Activated CD4-positive, alpha-beta T cell treated with anti-CD3 and anti-CD28 coated beads, Interleukin-2, amount 50 U/mL, for 16 hours (primary cell): Measurements from ENCODE around the gene ADAMTS2.
"Not testable (repeated sequence)": the region's sequence is repeated elsewhere in the genome, so short reads cannot be mapped to it uniquely, and the experiment has no call there.

Experiments used
- DNase-seq: peaks from one replicate; pipeline ENCODE4 v3.0.0-alpha.2; 2020

The ADAMTS2 gene

DNA sequence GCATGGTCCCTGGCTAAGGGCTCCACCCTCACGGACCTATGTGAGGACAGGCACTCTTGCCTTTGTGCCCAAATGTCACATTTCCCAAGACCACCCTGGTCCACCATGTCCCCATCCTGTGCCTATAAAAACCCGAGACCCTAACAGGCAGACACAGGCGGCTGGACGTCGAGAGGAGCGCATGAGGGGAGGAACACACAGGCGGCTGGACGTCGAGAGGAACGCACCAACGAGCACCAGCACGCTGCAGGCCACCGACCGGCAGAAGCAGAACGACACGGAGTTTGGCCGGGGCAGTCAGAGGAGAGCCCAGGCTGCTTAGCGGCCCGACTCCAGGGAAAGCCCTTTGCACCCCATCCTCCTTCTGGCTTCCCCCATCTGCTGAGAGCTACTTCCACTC lies 119.9 kb downstream of the ADAMTS2 start:
- no peak for DNase-seq

DNA sequence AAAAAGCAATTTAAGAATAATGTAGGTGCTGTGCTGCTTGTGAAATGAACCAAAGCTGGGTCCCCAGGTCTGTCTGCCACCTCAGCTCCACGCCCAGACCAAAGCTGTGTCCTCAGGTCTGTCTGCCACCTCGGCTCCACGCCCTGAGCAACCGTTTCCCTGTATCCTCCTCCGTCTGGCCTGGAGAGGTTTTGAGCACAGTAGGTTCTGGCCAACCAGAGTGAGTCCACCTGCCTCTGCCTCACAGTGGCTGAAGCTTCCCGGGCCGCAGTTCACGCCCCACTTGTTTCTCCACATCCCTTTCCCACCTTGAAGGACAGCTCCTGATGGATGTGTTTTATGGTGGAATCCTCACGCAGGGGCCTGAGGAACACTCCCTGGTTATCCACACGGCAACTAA lies 120.5 kb downstream of the ADAMTS2 start:
- no peak for DNase-seq

DNA sequence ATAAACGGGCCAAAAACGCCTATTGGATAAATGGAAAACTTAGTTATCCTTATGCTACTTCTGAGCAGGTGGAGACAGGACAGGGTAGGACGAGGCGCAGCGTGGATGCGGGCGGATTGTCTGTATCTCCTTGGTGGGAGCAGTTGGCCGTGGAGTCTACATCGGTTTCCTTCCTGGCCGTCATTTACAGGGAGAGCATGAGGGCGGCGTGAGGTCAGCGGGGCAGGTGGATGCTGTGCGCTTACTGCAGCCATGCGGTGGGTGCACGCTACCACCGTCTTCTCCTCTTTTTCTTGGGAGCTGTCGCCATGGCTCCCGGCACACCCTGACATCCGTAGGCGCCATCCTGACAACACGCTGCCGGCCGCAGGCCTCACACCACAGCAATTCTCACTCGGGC lies 121.3 kb downstream of the ADAMTS2 start:
- DNase-seq = no peak

DNA sequence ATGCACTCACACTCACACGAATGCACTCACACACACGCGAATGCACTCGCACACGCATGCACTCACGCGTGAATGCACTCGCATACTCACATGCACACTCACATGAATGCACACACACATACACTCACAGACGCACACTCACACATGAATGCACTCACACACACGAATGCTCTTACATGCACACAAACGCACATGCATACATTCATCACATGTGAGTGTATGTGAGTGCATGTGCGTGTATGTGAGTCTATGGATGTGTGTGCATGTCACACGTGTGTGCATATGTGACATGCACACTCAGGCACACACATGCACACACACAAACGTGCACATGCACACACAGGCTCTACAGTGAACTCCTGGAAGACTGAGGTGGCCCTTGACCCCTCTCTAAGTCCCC lies 121.7 kb downstream of the ADAMTS2 start:
- DNase-seq = no peak

DNA sequence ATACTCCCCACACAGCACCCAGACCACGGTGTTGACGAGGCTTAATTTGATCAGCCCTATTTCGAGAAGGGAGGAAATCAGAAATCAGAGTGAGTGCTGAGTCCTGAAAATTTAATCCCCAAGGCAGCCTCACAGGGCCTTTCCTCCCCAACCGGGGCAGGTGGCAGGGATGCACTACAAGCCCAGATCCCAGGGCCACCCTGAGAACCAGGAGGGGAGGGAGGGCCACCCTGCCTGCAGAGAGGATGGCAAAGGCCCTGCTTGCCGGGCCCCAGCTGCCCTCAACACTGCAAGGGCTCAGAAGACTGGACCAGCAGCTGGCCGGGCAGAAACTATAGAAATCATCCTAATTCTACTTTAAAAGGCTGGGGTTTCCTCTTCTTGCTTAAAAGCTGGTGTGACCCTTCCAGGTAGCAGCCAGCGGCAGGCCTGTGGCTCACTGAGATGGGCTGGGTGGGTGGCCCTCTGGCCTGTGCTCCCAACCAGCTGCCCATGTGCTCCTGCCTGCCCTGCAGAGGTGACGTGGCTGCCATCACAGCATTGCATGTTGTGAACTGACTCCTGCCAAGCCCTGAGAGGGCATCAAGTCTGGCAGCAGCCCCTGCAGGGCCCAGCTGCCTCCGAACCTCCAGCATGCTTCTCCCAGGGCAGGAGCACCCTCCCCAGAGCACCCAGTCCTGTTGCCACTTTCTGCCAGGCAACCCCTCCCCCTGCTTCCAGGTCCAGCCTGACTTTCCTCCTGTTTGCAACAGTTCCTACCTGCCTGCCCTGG lies 122.8 kb downstream of the ADAMTS2 start:
- DNase-seq = no peak

DNA sequence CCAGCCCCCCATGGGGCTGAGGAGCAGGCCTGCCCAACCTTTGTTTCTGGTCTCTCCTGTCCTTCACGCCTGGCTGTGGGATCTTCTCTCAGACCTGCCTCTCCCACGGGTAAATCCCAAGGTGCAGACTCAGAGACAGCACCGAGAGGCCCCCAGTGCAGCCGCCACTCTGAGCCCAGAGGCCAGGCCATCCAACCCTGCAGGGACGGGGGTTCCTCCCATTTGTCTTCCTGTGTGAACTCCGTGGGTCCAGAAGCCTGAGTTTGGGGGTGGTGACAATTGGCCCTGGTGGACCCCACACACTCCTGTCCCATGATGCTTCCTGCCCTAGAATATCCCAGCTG lies 123.4 kb downstream of the ADAMTS2 start:
- no peak for DNase-seq

DNA sequence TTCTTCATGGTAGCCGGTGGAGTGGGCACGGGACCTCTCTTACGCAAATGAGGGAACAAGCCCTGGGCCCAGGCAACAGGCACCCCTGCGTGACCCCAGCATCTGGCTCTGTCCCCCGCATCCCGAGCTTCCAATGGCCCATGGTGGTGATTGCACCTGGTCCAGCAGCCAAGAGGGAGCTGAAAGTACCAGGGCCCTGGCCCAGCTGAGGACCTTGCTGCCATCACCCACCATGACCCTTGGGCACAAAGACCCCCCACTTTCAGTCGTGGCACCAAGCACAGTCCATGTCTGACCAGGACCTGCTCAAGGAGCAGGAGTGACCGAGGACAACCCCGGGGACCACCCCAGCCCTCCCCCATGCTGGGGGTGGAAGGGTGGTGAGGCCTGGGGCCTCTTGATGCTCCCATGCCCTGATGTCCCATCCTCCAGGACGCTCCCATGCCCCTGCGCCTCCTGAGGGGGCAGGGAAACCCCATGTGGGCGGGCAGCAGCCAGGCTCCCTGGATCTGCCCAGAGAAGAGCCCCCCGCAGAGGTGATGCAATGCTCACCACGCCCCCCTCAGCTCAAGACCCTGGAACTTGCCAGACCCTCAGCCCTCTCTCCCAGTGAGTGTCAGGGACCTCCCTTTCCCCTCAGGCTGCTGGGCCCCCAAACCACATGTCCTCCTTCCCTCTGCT lies 123.9 kb downstream of the ADAMTS2 start:
- DNase-seq = no peak

DNA sequence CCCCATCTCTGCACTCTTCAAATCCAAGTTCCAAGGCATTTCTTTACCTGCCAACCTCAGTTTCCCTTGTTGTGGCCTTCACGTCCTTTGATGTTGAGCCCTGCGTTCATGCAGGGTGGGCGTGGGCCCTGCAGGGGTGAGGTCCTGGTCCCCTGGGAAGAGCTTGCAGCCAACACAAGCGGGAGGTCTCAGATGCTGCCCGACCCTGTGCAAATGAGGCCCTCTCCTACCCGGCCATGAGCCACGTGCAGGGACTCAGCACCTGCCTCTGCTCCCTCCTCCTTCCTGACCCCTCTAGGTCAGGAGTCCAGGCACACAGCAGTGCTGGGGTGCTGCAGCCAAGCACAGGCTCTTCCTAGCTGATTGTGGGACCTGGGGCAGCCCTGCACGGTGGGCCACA lies 124.5 kb downstream of the ADAMTS2 start:
- no peak for DNase-seq

DNA sequence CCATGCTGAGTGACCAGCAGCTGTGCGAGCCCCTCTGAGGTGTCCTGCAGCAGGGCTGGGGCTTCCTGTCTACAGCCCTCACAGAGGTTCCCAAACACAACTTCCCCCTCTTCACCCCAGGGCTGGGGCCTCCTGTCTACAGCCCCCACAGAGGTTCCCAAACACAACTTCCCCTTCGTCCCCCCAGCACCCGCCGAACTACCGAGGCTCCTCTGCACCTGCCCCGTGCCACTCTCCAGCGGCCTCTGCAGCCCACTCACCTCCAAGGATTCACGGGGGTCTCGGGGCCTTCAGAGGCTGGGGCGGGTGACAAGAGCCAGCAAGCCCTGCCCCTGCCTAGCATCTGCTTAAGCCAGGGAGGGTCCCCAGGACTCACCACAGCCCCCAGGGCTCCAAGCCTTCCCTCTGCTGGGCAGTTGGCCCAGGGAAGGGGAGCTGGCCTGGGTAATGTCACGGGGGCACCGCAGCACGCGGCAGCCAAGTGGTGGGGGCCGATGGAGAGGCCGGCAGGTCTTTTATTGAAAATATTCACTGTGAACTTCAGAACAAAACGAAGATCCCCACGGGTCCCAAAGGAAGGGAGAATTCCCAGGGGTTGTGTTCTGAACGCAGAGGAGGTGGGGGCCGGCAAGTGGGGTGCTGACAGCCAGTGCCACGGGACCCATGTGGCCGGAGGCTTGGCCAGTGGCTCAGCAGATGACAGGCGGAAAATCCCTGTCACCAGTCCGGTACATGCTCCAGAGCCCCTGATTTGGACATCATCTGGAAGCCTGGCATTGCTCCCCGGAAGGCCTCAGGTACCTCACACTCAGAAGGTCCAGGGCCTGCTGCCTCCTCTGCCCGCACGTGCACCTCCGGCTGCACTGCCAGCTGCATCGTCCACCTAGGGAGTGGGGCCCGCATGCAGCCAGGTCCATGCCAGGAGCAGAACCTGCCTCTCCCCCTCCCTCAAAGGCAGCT lies 125.3 kb downstream of the ADAMTS2 start:
- no peak for DNase-seq

DNA sequence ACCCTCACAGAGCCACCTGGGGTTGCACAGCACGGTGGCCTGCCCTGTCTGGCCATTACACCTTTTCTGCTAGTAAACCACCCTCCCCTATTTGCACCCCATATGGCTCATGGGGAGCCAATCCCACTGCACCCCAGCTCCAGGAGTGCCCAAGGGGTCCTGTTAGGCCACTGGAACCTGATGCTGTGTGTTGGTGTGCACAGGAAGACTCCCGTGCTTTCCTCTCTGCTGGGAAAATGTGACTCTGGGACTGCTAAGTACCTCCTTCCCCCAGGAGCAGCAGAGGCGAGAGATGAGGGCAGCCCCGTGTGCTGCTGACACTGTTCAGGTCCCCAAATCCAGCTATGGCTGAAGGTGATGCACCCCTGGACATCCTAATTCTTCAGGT lies 126.3 kb downstream of the ADAMTS2 start:
- DNase-seq = no peak

DNA sequence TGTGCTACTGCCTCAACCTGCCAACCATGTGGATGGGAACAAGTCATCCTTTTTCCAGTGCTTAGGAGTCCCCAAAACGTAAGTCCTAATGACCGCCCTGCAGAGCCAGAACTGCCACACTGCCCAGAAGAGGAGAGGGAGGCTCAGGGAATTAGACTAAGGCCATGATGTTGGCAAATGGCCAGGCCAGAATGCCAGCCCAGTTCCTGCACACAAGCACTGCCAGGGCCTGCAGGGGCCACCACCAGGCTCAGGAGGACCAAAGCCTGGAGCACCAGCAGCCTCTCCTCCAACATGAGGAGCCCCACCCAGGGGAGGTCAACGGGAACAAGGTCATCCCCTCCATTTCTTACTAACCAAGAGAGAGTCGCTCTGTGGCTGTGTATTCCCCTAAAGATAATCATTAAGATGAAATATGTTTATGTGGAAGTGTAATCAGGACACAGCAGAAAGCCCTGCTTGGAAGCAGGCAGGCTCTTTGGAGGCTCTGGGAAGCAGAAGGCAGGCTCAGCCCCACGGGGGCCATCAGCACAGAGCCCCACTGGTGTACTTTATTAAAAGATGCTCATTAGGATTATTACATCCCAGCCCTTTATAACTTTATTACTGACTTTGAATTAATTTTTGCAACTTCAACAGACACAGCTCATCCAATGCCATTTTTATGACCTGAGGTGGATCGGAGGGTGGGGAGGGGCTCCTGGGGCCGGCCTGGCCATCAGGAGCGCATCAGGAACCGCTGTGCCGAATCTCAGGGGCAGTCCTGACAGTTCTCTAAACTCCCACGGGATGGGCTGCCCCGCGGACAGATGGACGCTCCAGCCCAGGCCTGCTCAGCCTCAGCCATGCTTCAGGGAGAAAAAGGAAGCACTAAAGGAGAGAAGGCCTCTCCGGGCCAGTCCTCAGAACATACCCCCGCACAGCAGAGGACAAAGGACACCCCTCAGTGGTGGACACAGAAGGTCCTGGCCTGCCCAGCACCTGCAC lies 127.0 kb downstream of the ADAMTS2 start:
- DNase-seq = no peak

DNA sequence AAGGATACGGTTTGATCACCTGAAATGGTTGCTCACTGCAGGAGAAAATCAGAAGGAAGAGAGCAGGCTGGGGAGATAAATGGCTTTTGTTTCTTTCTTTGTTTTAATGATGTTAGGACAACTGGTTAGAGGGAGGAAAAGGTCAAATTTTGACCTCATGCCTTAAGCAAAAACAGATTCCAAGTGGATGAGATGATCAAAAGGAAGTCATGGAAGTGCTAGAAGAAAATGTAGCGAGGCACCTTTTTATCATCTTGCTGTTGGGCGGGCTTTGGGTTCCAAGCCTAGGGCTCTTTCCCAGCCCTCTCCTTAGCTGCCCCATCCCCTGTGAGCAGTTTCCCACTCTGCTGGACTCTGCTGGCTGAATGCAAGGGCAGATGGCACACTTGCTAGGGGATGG lies 127.9 kb downstream of the ADAMTS2 start:
- DNase-seq = no peak

DNA sequence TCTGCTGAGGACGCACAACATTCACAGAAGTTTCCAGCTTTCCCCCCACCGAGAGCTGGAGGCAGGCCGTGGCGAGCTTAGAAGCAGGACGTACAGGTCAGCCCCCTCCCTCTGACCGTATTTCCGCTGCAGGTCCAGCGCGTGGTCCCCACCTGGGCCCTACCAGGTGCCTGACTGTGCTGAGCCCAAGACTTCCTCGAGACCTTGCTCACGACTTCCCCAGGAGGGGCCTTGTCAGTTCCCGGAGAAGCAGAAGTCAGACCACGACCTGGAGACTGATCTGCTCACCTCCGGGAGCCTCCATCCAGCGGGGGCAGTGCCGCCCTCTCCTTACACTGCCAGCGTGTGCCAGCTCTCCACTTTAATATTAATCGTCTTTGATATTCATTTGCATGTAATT lies 128.9 kb downstream of the ADAMTS2 start:
- not testable (repeated sequence) for DNase-seq

DNA sequence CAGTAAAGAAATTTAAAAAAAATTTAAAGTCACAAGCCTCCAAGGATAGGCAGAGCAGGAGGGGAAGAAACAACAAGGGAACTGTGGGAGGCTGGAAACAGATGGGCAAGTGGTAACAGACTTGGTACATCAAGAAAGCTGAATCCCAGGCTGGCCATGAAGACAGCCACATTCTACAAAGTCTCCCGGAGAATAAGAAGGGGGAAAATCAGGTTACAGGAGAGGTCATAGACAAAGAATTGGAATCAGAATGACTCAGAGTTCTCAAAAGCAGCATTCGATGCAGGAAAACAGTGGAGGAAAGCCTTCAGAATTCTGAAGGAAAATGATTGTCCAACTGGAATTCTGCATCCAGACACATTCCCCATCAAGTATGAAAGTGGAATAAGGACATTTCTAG lies 129.7 kb downstream of the ADAMTS2 start:
- no peak for DNase-seq

DNA sequence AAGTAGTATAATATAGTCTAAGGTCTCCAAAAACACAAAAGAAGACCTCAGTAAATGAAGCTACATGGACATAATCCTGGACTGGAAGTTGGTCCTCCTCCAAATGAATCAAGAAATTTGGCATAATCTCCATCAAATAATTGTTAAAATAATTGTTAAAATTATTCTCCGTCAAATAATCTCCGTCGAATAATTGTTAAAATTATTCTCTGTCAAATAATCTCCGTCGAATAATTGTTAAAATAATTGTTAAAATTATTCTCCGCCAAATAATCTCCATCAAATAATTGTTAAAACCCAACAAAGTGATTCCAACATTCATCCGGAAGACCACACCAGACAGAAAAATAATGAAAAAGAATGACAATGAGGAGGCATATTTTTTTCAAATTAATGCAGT lies 130.6 kb downstream of the ADAMTS2 start:
- no peak for DNase-seq

DNA sequence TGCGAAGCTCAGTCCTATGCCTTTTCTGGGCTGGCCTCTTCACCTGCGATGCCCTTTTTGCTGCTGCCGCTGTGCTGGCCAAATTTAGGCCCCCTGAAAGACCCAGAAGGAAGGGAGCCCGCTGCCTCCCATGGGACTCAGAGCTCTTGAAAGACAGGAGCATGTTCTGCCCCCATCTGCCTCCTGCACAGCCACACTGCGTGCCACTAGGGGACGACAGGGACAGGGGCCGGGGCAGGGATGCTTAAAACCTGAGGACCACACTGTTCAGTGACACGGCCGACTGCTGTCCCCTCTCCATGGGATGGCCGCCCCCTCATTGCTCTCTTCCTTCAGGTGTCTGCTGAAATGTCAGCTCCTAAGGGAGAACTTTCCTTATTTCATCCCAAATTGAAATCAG lies 132.4 kb downstream of the ADAMTS2 start:
- no peak for DNase-seq

DNA sequence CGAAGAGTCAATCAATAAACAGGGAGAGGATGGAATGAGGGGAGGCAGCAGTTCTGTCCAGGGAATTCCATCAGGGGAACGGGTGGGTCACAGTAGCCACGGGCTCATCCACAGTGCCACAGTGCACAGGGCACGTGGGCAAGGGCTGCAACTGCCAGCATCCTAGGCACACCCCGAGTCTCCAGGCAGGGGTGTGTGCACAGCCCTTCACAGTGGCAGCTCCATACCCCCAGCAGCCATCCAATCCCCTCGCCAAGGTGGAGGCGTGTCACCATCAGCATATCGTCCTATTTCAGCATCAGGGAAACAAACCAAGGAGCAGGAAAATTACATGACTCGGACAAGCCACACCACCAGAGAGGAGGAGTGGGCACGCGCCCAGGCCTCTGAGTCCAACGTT lies 133.6 kb downstream of the ADAMTS2 start:
- DNase-seq = no peak

DNA sequence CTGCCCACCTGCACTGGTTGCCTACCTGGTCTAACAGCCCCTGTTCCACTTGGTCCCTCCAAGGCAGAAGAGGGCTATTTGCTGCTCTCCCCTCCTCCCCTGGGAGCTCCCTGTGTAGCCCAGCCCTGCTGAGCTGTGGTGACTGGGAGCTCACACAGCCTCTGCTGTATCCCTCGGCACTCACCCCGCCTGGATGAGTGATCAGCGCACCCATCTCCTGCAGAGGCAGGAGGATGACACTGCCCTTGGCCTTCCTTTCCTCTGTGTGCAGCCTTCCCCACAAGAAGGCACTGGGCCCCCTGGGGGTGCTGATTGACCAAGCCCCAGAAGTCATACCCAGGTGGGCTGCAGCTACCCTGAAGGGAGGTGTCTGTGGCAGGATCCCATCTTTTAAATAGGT lies 134.2 kb downstream of the ADAMTS2 start:
- no peak for DNase-seq

DNA sequence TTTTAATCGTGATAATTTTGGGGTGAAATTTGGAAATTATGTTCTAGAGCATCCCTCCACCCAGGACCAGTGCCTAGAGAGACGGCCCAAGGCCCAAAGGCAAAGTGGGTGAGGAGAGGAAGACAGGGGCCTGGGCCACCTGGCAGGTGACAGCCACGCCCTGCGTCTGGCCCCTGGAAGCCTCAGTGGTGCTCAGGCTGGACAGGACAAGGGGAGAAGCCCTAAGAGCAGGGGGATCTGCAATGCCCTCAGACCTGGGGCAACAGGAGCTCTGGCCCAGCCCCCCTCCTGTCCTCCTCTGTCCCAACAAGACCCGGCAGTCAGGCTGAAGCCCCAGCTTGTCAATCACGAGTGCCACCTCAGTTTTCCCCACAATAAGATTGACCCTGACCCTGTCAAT lies 134.8 kb downstream of the ADAMTS2 start:
- DNase-seq = no peak

DNA sequence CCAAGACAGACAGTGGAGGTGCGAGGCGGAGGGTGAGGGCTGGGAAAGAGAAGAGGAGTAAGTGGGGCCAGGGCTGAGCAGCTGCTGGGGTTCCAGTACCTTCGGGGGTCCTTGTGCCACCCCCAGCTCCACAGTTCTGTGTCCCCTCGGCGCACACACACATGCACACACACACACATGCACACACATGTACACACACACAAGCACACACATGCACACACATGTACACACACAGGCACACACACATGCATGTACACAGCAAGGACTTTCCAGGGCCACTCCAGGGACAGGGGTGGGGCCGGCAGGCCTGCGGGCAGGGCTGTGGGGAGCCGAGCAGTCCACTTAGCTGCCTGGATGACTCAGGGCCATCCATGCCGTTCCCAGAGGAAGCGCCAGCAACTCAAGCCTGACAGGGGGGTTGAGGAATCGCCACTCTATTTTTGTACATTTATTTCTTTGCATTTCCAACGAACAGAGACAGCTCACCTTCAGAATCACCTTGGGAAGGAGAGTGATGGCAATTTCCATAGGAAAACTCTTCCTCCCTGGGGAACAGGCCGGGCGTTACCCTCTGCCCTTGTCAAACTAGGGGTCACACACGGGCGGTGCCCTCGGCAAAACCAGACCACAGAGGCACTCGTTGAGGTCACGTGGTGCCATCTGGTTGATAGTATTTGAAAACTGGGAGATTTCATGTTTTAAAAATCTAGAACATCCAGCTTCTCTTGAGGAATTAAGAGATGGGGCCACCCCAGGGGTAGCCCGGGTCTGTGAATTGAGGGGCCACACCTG lies 135.7 kb downstream of the ADAMTS2 start:
- no peak for DNase-seq

DNA sequence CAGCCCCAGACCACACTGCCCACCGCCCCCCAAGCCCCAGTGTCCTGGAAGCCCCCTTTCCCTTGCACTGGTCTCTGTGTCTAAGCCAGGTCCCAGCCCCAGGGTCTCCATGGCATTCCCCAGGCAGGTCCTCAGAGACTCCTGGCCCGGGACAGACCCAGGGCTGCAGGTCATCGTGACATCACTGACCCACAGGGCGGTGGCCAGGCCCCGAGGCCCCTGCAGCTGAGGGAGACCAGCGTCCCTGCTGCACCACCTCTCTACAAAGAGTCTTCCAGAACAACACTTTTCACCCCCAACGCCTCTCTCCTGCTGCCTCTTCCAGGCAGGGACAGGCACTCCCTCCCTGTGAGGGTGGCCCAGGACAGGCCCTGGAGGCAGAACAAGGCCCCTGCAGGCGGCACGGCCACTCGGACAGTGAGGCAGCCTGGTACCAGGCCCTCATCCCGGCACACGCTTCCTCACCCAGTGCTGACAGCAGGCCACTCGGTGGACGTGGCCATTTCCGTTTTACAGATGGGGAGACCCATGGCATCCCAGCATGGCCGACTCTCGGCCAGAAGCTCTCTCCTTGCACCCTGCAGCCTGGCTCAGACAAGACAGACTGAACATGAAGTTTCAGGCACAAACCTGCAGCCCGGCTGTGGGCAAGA lies 136.4 kb downstream of the ADAMTS2 start:
- no peak for DNase-seq
